ENCODE data around the gene ZNF384. TPM values are rescaled to one million over a fixed set of nuclear protein-coding genes. Genes with fewer than 3 reads are reported as not detected.
A peak's percentile ranks its signal among the peaks of the same experiment; 100 is the strongest.
"Not testable (repeated sequence)": the region's sequence is repeated elsewhere in the genome, so short reads cannot be mapped to it uniquely, and the experiment has no call there.

Gene ZNF384
- total RNA-seq, 1 donor, result 19.4 TPM

DNA sequence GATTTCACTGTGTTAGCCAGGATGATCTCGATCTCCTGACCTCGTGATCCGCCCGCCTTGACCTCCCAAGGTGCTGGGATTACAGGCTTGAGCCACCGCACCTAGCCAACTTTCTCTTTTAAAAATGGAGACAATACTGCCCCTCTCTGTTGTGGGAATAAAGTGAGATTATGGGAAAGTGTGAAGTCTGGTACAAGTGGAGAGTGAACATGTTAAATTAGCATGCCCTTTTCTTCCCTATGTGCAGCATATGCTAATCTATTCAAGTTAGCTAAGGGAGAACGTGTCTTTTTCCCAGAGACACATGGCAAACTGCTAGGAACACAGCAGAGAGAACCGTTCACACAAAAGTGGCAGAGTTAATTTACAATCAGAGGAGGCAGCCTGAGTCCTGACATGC, 36.2 kb upstream of the ZNF384 start:
- TF ChIP-seq, protein P1, sequence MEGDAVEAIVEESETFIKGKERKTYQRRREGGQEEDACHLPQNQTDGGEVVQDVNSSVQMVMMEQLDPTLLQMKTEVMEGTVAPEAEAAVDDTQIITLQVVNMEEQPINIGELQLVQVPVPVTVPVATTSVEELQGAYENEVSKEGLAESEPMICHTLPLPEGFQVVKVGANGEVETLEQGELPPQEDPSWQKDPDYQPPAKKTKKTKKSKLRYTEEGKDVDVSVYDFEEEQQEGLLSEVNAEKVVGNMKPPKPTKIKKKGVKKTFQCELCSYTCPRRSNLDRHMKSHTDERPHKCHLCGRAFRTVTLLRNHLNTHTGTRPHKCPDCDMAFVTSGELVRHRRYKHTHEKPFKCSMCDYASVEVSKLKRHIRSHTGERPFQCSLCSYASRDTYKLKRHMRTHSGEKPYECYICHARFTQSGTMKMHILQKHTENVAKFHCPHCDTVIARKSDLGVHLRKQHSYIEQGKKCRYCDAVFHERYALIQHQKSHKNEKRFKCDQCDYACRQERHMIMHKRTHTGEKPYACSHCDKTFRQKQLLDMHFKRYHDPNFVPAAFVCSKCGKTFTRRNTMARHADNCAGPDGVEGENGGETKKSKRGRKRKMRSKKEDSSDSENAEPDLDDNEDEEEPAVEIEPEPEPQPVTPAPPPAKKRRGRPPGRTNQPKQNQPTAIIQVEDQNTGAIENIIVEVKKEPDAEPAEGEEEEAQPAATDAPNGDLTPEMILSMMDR (IDR thresholded peaks at IDR 0.05; ENCODE audit: insufficient read depth, low read depth, low read length), result no peak
- no peak overlapping the region for H3K4me3 ChIP-seq (ENCODE audit: low read depth, low read length)
- DNase-seq (ENCODE audit: low read depth), result no peak

- DNase-seq (ENCODE audit: low read depth), result no peak
- peak overlapping the region; percentile 65 for H3K4me3 ChIP-seq (ENCODE audit: low read depth, low read length)
- TF ChIP-seq, protein P1 (IDR thresholded peaks at IDR 0.05; ENCODE audit: insufficient read depth, low read depth, low read length), result no peak
Measured at GRCh38 chr12:6724409-6724797, 35.2 kb upstream of the ZNF384 start.

- TF ChIP-seq, protein P1 (IDR thresholded peaks at IDR 0.05; ENCODE audit: insufficient read depth, low read depth, low read length), result no peak
Measured at GRCh38 chr12:6723607-6724408, 34.6 kb upstream of the ZNF384 start, which contains the start of gene COPS7A. Gene COPS7A (plus strand): TSS chr12:6724046. CDS start chr12:6724657, 611 bp downstream.

GRCh38 chr12:6722863-6723262, 33.7 kb upstream of the ZNF384 start:
- TF ChIP-seq, protein P1 (IDR thresholded peaks at IDR 0.05; ENCODE audit: insufficient read depth, low read depth, low read length), result no peak
- H3K4me3 ChIP-seq (ENCODE audit: low read depth, low read length), result no peak overlapping the region
- no peak for DNase-seq (ENCODE audit: low read depth)

More at GRCh38 chr12:6723607-6724408, 34.6 kb upstream of the ZNF384 start, which contains the start of gene COPS7A:
- peak within 1 kb of the TSS; percentile 65 for H3K4me3 ChIP-seq (ENCODE audit: low read depth, low read length)
- DNase-seq (ENCODE audit: low read depth), result peak; percentile 98

GRCh38 chr12:6716874-6717437, 27.8 kb upstream of the ZNF384 start:
- TF ChIP-seq, protein P1 (IDR thresholded peaks at IDR 0.05; ENCODE audit: insufficient read depth, low read depth, low read length), result no peak
- no peak for DNase-seq (ENCODE audit: low read depth)
- H3K4me3 ChIP-seq (ENCODE audit: low read depth, low read length), result no peak overlapping the region

GRCh38 chr12:6716031-6716873, 27.1 kb upstream of the ZNF384 start:
- H3K4me3 ChIP-seq (ENCODE audit: low read depth, low read length); DNase-seq (ENCODE audit: low read depth): not testable (repeated sequence)

GRCh38 chr12:6708960-6709394, 19.8 kb upstream of the ZNF384 start:
- TF ChIP-seq, protein P1 (IDR thresholded peaks at IDR 0.05; ENCODE audit: insufficient read depth, low read depth, low read length), result no peak
- DNase-seq (ENCODE audit: low read depth), result no peak
- no peak overlapping the region for H3K4me3 ChIP-seq (ENCODE audit: low read depth, low read length)

- H3K4me3 ChIP-seq (ENCODE audit: low read depth, low read length); DNase-seq (ENCODE audit: low read depth): not testable (repeated sequence)
Measured at GRCh38 chr12:6708351-6708750, 19.2 kb upstream of the ZNF384 start.
